IMR-90 (cell line): ENCODE measurements around the gene COG2.

ENCODE experiments used
- CEBPB ChIP-seq: IDR thresholded peaks from 2 replicates; pipeline ENCODE4 v1.6.1; 2012; ENCODE audit warnings: low read depth, low read length, improper control_type of control experiment
- CTCF ChIP-seq: conservative IDR thresholded peaks from 2 replicates; pipeline ENCODE4 v1.5.1; 2012; ENCODE audit warnings: mild to moderate bottlenecking, low read depth, low read length, improper control_type of control experiment
- ELK1 ChIP-seq: fragments of 150-350 bp; IDR thresholded peaks from 2 replicates; pipeline ENCODE4 v1.6.1; 2016; ENCODE audit warnings: low read depth, mild to moderate bottlenecking, low read length, moderate library complexity, borderline replicate concordance
- FOS ChIP-seq: fragments of 150-350 bp; IDR thresholded peaks from 2 replicates; pipeline ENCODE4 v1.6.1; 2016; ENCODE audit warnings: low read depth, low read length
- MAFK ChIP-seq: IDR thresholded peaks from 2 replicates; pipeline ENCODE4 v1.6.1; 2012; ENCODE audit warnings: low read depth, low read length, improper control_type of control experiment
- MAZ ChIP-seq: IDR thresholded peaks from 2 replicates; pipeline ENCODE4 v1.6.1; 2012; ENCODE audit warnings: low read depth, mild to moderate bottlenecking, low read length, improper control_type of control experiment, moderate library complexity, borderline replicate concordance
- MXI1 ChIP-seq: IDR thresholded peaks from 2 replicates; pipeline ENCODE4 v1.6.1; 2012; ENCODE audit warnings: low read depth, mild to moderate bottlenecking, low read length, moderate library complexity, borderline replicate concordance
- NFE2L2 ChIP-seq: fragments of 150-350 bp; IDR thresholded peaks from 2 replicates; pipeline ENCODE4 v1.6.1; 2016; ENCODE audit warnings: low read depth, mild to moderate bottlenecking, low read length
- POLR2A ChIP-seq: IDR thresholded peaks from 2 replicates; pipeline ENCODE4 v1.6.1; 2012; ENCODE audit warnings: mild to moderate bottlenecking, low read depth, low read length
- RAD21 ChIP-seq: IDR thresholded peaks from 2 replicates; pipeline ENCODE4 v1.6.1; 2012; ENCODE audit warnings: low read length, improper control_type of control experiment
- RCOR1 ChIP-seq: IDR thresholded peaks from 2 replicates; pipeline ENCODE4 v1.6.1; 2012; ENCODE audit warnings: mild to moderate bottlenecking, low read length, improper control_type of control experiment; ENCODE audit not compliant: insufficient replicate concordance
- RFX5 ChIP-seq: IDR thresholded peaks from 2 replicates; pipeline ENCODE4 v1.8.0; 2012; ENCODE audit warnings: low read depth, mild to moderate bottlenecking, low read length, moderate library complexity
- SMC3 ChIP-seq: fragments of 150-350 bp; IDR thresholded peaks from 2 replicates; pipeline ENCODE4 v1.6.1; 2016; ENCODE audit warnings: low read depth, mild to moderate bottlenecking, antibody characterized with exemption, low read length, moderate library complexity

GRCh38 chr1:230679192-230679591 lies 36.9 kb downstream of the COG2 start:
- no peak for TF ChIP-seq CTCF
- TF ChIP-seq POLR2A, result no peak
- no peak for TF ChIP-seq MAZ
- TF ChIP-seq RAD21, result no peak
- no peak for TF ChIP-seq MAFK
- no peak for TF ChIP-seq MXI1
- no peak for TF ChIP-seq SMC3
- TF ChIP-seq FOS, result no peak
- TF ChIP-seq ELK1, result no peak
- no peak for TF ChIP-seq RFX5
- TF ChIP-seq CEBPB, result no peak
- TF ChIP-seq NFE2L2, result no peak
- TF ChIP-seq RCOR1, result no peak
